GM18951 (cell line): ENCODE results near the gene GATAD2A.
"Not testable (repeated sequence)": the region's sequence is repeated elsewhere in the genome, so short reads cannot be mapped to it uniquely, and the experiment has no call there.

Source experiments
- POLR2A ChIP-seq: IDR thresholded peaks from 4 replicates; pipeline ENCODE4 v1.6.1; 2011; ENCODE audit warnings: mild to moderate bottlenecking; ENCODE audit not compliant: insufficient read length, insufficient read depth; ENCODE audit errors: extremely low read depth
- in situ Hi-C: fragments of 300-500 bp; cut with MboI; formaldehyde crosslinking; loops from one replicate; pipeline ENCODE4 v1.12.0; 2022; ENCODE audit warnings: low sequenced_read_pairs, mixed read lengths, inconsistent platforms; ENCODE audit not compliant: unreplicated experiment

The GATAD2A gene

GRCh38 chr19:19452243-19453124, 47.0 kb downstream of the GATAD2A start:
- in situ Hi-C loops, result no loop called here

DNA sequence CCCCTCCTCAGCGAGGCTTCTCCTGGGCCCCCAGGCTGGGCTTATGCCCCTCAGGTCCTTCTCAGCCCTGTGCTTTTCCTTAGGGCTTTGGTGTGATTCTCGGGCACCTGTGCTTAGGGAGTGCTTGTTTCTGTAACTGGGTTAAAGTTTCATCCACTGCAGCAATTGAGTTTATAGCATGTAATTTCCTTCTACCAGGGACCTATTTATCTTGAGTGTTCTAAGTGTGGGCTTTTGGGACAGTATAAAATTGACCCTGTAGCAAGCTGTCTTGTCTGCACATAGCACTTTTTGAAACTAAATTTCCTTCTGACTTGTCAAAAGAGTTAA, 47.6 kb downstream of the GATAD2A start:
- in situ Hi-C loops, result no loop called here
- TF ChIP-seq POLR2A, result no peak

More at GRCh38 chr19:19452243-19453124, 47.0 kb downstream of the GATAD2A start:
- no peak for TF ChIP-seq POLR2A

GRCh38 chr19:19455166-19455919, 49.9 kb downstream of the GATAD2A start:
- in situ Hi-C loops, result not testable (repeated sequence)

- no peak for TF ChIP-seq POLR2A
- in situ Hi-C loops, result no loop called here
Observed at GRCh38 chr19:19457671-19458070, 52.2 kb downstream of the GATAD2A start.

DNA sequence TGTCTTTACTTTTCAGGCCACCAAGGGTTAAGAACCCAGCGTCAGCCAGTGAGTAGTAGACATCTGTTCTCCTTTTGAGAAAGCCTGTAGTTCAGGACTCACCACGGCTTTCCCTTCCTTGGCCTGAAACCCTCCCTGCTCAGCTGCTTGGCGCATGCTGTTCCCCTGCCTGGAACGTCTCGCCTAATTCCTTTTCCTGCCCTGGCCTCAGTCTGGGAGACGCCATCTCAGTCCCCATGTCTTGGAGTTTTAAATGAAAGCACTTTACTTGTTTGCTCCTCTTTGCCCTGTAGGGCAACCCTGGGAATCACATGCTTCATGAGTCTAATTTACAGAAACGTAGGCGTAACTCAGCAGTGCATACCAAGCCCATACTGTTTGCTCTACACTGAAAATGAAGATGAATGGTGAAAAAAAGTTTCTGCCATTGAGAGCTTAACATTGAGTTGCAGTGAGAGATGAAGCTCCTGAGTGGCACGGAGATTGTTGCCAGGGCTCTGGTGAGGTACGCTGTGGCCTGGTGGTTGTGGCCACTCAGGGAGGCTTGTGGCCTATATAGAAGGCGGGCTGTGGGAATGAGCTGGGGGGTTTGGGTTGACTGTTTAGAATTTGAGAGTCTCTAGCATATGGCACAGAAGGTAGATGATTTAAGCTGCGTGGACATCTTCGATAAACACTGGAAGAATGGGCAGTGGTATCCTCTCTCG, 52.8 kb downstream of the GATAD2A start:
- in situ Hi-C loops, result no loop called here
- TF ChIP-seq POLR2A, result no peak

GRCh38 chr19:19459073-19459472, 53.6 kb downstream of the GATAD2A start:
- in situ Hi-C loops, result no loop called here
- no peak for TF ChIP-seq POLR2A

- peak; percentile 32 for TF ChIP-seq POLR2A
- in situ Hi-C loops, result no loop called here
Observed at GRCh38 chr19:19459707-19460251, 54.3 kb downstream of the GATAD2A start.

DNA sequence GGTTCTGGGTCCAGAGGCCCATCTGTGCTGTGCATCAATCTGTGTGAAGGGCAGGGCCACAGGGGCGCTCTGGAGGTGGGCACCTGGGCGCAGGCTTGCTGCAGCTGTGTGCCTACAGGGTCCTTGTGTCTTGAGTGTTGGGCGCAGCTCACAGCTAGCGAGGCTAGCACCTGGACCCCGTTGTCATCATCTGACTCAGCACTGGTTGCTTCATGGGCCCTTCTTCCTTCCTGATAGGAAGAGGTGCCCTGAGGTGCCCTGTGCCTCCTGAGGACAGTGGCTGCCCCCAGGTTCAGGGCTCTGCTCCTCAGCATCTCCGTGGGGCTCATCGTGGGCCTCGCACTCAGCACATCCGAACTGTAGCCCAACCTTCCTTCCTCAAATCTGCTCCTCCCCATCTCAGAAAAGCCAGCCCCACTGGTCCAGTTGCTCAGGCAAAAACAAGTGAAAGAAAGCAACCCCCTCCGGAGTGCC, 54.8 kb downstream of the GATAD2A start:
- TF ChIP-seq POLR2A, result no peak
- in situ Hi-C loops, result no loop called here

GRCh38 chr19:19460761-19461265, 55.3 kb downstream of the GATAD2A start:
- in situ Hi-C loops, result no loop called here
- TF ChIP-seq POLR2A, result peak; percentile 15

- in situ Hi-C loops, result no loop called here
- no peak for TF ChIP-seq POLR2A
Observed at GRCh38 chr19:19461306-19461670, 55.8 kb downstream of the GATAD2A start.

DNA sequence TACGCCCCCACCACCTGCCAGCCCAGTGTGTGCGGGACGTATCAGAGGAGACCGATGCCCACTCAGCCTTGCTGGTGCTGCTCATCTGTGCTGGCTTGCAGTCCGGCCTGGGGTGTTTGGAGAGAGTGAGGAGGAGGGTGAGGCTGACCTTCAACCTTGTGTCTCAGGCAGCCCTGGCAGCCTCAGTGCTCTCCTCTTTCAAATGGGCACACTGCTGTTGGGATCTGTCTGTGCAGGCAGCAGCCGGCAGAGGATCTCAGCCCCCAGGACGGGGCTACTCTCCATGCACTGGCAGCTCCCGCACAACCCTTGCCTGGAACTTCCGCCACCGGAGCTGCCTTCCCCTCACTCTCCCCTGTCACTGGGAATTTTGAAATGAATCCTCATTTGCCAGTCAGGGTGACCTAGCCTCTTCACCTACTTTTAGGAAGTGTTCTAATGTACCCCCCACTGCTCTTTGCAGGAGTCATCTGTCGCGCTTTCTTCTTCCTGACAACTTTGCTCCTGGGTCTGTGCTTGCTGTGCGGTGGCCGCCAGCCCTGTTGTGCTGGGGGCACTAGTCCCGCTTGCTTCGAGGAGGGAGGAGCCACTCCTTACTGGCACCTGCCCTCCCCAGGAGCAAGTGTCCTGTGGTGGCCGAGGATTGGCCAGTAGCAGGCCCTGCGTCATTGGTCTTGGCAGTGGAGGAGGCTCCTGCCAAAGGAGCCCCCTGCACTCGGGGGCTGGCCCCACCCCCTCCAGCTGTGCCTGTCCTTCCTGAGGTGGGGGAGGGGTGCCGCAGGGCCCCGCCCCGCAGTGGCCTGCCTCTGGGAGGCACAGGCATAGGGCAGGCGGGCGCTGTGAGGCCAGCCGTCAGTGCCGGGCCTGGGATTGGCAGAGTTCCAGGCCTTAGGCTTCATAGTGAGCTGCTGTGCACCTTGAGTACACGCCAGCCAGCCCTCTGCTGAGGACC, 56.5 kb downstream of the GATAD2A start:
- in situ Hi-C loops, result no loop called here
- TF ChIP-seq POLR2A, result no peak
